Transverse colon (tissue), 4 donors: ENCODE data around the gene ANKLE1. TPM values are rescaled to one million over a fixed set of nuclear protein-coding genes. Genes with fewer than 3 reads are reported as not detected.

ENCODE experiments used
- DNase-seq: peaks from one replicate; pipeline ENCODE4 v3.0.0-alpha.2; 2019
- H3K27ac ChIP-seq, 4 donors: fragments of 200-600 bp; sonication (generic); 2 replicates each; pipeline ENCODE4 v1.5.1; 2016 to 2018; ENCODE audit warnings: inconsistent platforms in 4 of 4
- H3K27me3 ChIP-seq: fragments of 200-600 bp; sonication (generic); 2 replicates; pipeline ENCODE4 v1.5.1; 2017; ENCODE audit warnings: inconsistent platforms
- H3K36me3 ChIP-seq, 4 donors: fragments of 200-600 bp; sonication (generic); 2 replicates each; pipeline ENCODE4 v1.5.1; 2017 to 2019; ENCODE audit warnings: inconsistent platforms in 4 of 4
- H3K4me1 ChIP-seq, 4 donors: fragments of 200-600 bp; sonication (generic); 2 replicates each; pipeline ENCODE4 v1.5.1; 2017 to 2020; ENCODE audit warnings: inconsistent platforms in 4 of 4
- H3K4me3 ChIP-seq, 4 donors: fragments of 200-600 bp; sonication (generic); 1 replicate in 1 of 4; 2 replicates in 3 of 4; pipeline versions ENCODE4 v1.5.1 to v1.6.1; 2017 to 2019; ENCODE audit warnings: inconsistent platforms in 4 of 4
- H3K9me3 ChIP-seq, 2 donors: fragments of 200-600 bp; sonication (generic); 2 replicates each; pipeline ENCODE4 v1.5.1; 2017 to 2019; ENCODE audit warnings: inconsistent platforms in 2 of 2
- EP300 ChIP-seq: sonication (generic); formaldehyde crosslinking; IDR thresholded peaks from one replicate; pipeline ENCODE4 v1.6.1; 2017; ENCODE audit warnings: antibody characterized with exemption, low read depth
- POLR2A ChIP-seq: fragments of 450-650 bp; IDR thresholded peaks from one replicate; pipeline ENCODE4 v1.6.1; 2016; ENCODE audit warnings: antibody characterized with exemption, mild to moderate bottlenecking, moderate library complexity
- POLR2AphosphoS5 ChIP-seq, 3 donors: sonication (generic); formaldehyde crosslinking; IDR thresholded peaks; one replicate each; pipeline ENCODE4 v1.6.1; 2016; ENCODE audit warnings: antibody characterized with exemption in 3 of 3
- WGBS, 2 donors: methylation state at CpG; one replicate each; pipeline ENCODE4 v1.1.5; 2018; ENCODE audit warnings: low coverage in 1 of 2; 5-methylcytosine and 5-hydroxymethylcytosine counted together
- in situ Hi-C, 4 donors: fragments of 200-750 bp; cut with MboI; loops; one replicate each; pipeline versions ENCODE4 v1.15.0 to v1.15.1; 2017; ENCODE audit warnings: low sequenced_read_pairs in 3 of 4, low pct_ligation_motif_present in 1 of 4, low pct_unique_long_range_greater_than_20kb in 1 of 4
- intact Hi-C: fragments of 100-400 bp; cut with DNase I; formaldehyde crosslinking; loops from one replicate; pipeline ENCODE4 v1.15.1; 2023; ENCODE audit warnings: low total_unique reads
- total RNA-seq, 4 donors: library from RNA; depleted of rRNA; stranded (reverse); fragments of >200 nt; gene quantifications; one replicate each; pipeline ENCODE4 v1.1.0, GENCODE V29; 2016
- TF ChIP-seq, protein P1 (sequence below), 5 experiments: fragments of 200-600 bp in 3 of 5; fragments of 450-650 bp in 2 of 5; sonication (generic) in 3 of 5; IDR thresholded peaks; 1 replicate in 2 of 5; 2 replicates in 3 of 5; pipeline ENCODE4 v1.5.1; 2016 to 2017; ENCODE audit warnings: antibody characterized with exemption in 5 of 5, inconsistent platforms in 3 of 5, mild to moderate bottlenecking in 2 of 5, moderate library complexity in 1 of 5

ANKLE1 gene
- total RNA-seq, 4 donors from 2014 or later: 0.20 to 0.48 TPM; not detected in 2

- Histone ChIP-seq H3K9me3 (no peaks in the 10 kb centered on the region), H3K27ac (no peak overlapping the region), H3K36me3 (no peaks in the 10 kb centered on the region), H3K4me1 (peaks cover 24 to 44% (median 36%) of the 10 kb centered on the region in 4 donors), H3K4me3 (no peak overlapping the region), H3K27me3 (peaks cover 21% of the 10 kb centered on the region)
- WGBS, 2 donors: 81 to 90% methylated on average over 4 to 24 of the region's 24 CpGs
- DNase-seq: no peak
- no peak for TF ChIP-seq EP300
- intact Hi-C loops: no loop called here
- in situ Hi-C loops: no loop called here
These were observed 48.8 kb downstream of the ANKLE1 start for GRCh38 chr19:17330262-17331044.

DNA sequence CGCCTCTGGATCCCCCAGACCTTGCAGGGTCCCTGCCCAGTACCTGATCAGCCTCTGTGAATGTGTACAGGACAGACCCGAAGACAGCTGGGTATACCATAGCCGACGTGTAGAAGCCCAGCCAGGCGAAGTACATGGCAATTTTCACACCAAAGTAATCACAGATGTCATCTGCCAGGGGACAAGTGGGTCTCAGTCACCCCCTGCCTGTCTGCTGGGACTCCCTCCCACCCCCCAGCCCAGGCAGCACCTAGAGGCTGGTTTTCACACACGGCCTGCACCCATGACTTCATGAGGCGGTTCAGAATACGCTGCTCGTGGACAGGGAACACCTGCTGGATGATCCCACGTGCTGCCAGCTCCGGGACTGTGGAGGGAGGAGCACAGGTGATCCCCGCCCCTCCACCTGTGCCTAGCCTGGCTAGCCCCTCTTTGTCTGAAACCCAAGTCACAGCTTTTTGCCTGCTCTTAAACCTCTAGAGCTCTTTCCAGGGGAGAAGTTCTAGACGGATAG lies 49.4 kb downstream of the ANKLE1 start:
- H3K4me3 ChIP-seq: no peak overlapping the region
- peaks cover 24 to 46% (median 41%) of the 10 kb centered on the region in 4 donors for H3K4me1 ChIP-seq
- intact Hi-C loops (no loop called here), in situ Hi-C loops (no loop called here)
- DNase-seq: no peak
- peaks cover 21% of the 10 kb centered on the region for H3K27me3 ChIP-seq
- WGBS, 2 donors: 65 to 80% methylated on average over 1 to 13 of the region's 13 CpGs
- no peak overlapping the region for H3K27ac ChIP-seq
- H3K36me3 ChIP-seq: no peaks in the 10 kb centered on the region
- H3K9me3 ChIP-seq: no peaks in the 10 kb centered on the region
- TF ChIP-seq POLR2AphosphoS5 (IDR thresholded peaks at IDR 0.05) (no peak), EP300 (no peak), POLR2A (no peak)
- TF ChIP-seq, protein P1, sequence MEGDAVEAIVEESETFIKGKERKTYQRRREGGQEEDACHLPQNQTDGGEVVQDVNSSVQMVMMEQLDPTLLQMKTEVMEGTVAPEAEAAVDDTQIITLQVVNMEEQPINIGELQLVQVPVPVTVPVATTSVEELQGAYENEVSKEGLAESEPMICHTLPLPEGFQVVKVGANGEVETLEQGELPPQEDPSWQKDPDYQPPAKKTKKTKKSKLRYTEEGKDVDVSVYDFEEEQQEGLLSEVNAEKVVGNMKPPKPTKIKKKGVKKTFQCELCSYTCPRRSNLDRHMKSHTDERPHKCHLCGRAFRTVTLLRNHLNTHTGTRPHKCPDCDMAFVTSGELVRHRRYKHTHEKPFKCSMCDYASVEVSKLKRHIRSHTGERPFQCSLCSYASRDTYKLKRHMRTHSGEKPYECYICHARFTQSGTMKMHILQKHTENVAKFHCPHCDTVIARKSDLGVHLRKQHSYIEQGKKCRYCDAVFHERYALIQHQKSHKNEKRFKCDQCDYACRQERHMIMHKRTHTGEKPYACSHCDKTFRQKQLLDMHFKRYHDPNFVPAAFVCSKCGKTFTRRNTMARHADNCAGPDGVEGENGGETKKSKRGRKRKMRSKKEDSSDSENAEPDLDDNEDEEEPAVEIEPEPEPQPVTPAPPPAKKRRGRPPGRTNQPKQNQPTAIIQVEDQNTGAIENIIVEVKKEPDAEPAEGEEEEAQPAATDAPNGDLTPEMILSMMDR (IDR thresholded peaks at IDR 0.05): no peak

GRCh38 chr19:17332360-17332676 lies 50.6 kb downstream of the ANKLE1 start:
- intact Hi-C loops: no loop called here
- peaks cover 22 to 46% (median 37%) of the 10 kb centered on the region in 4 donors for H3K4me1 ChIP-seq
- H3K36me3 ChIP-seq: no peaks in the 10 kb centered on the region
- H3K27me3 ChIP-seq: peaks cover 21% of the 10 kb centered on the region
- TF ChIP-seq, protein P1 (IDR thresholded peaks at IDR 0.05): no peak
- DNase-seq: no peak
- H3K9me3 ChIP-seq: no peaks in the 10 kb centered on the region
- no peak overlapping the region for H3K4me3 ChIP-seq
- H3K27ac ChIP-seq: no peak overlapping the region
- in situ Hi-C loops: no loop called here
- WGBS, 2 donors: 91 to 92% methylated on average over 2 to 8 of the region's 8 CpGs

- intact Hi-C loops: no loop called here
- H3K4me3 ChIP-seq: no peak overlapping the region
These were observed 51.2 kb downstream of the ANKLE1 start for GRCh38 chr19:17332677-17333581.

More at GRCh38 chr19:17332677-17333581, 51.2 kb downstream of the ANKLE1 start:
- no peak for DNase-seq
- in situ Hi-C loops: no loop called here
- no peaks in the 10 kb centered on the region for H3K9me3 ChIP-seq
- no peaks in the 10 kb centered on the region for H3K36me3 ChIP-seq
- H3K27me3 ChIP-seq: peaks cover 21% of the 10 kb centered on the region
- TF ChIP-seq POLR2AphosphoS5 (IDR thresholded peaks at IDR 0.05): no peak
- TF ChIP-seq POLR2A: no peak
- TF ChIP-seq, protein P1 (IDR thresholded peaks at IDR 0.05): no peak
- TF ChIP-seq EP300: no peak
- H3K27ac ChIP-seq: no peak overlapping the region
- H3K4me1 ChIP-seq: peaks cover 21 to 47% (median 37%) of the 10 kb centered on the region in 4 donors
- WGBS, 2 donors: 95% methylated on average over 45 of the region's 45 CpGs; no CpG with 5 or more reads in 1 of the 2 donors
